ENCODE measurements around the gene APOL3. TPM values are rescaled to one million over a fixed set of nuclear protein-coding genes. Genes with fewer than 3 reads are reported as not detected.

The APOL3 gene
- total and polyA plus RNA-seq, 2 donors (not counting 3 experiments of a cell fraction or from before 2014, with no cell fraction given) = 17.9 to 36.9 TPM

GRCh38 chr22:36180928-36181327, 20.4 kb upstream of the APOL3 start:
- Histone ChIP-seq H3K9ac (replicated peaks; ENCODE audit: extremely low read depth, insufficient read depth, low read length) (no peak overlapping the region), H3K27ac (ENCODE audit: insufficient read depth, low read depth, low read length) (no peak overlapping the region), H3K36me3 (ENCODE audit: control insufficient read depth in 2 of 2, extremely low read depth in 1 of 2, insufficient read depth in 2 of 2, low read length in 2 of 2) (no peaks in the 10 kb centered on the region), H3K9me1 (replicated peaks; ENCODE audit: control insufficient read depth, extremely low read depth, insufficient read depth, low read length) (no peaks in the 10 kb centered on the region), H4K20me1 (replicated peaks; ENCODE audit: control insufficient read depth, extremely low read depth, insufficient read depth, low read length) (no peaks in the 10 kb centered on the region), H3K4me1 (ENCODE audit: control insufficient read depth, extremely low read depth, insufficient read depth, low read length) (no peaks in the 10 kb centered on the region), H3K4me3 (replicated peaks in 1 of 3; ENCODE audit: insufficient read depth in 1 of 3, low read depth in 1 of 3, low read length in 3 of 3) (no peak overlapping the region), H3K27me3 (ENCODE audit: control insufficient read depth in 2 of 2, insufficient read depth in 2 of 2, low read length in 2 of 2) (peaks cover 0 to 4% of the 10 kb centered on the region in 2 experiments), H3K4me2 (ENCODE audit: insufficient read depth, low read length) (no peak overlapping the region), H2AFZ (ENCODE audit: low read depth, low read length) (no peak overlapping the region), H3K79me2 (ENCODE audit: control insufficient read depth, insufficient read depth, low read length) (no peaks in the 10 kb centered on the region), H3K9me3 (replicated peaks; ENCODE audit: control insufficient read depth, insufficient read depth, low read length) (no peaks in the 10 kb centered on the region)
- intact Hi-C loops (cut with micrococcal nuclease) = loop anchor here (1.0 kb wide), 3 partner anchors 36 to 305 kb away; no protein-coding TSS in a partner anchor
- BruUV-seq (replicated peaks) = no TSS peak
- dilution Hi-C loops (cut with MboI; ENCODE audit: extremely low pct_ligation_motif_present, low sequenced_read_pairs) = no loop called here
- ChIA-PET CTCF (interaction anchor here (0.7 to 5.7 kb wide), 11 partner anchors 14 to 890 kb away, joined by 3 to 140 read pairs (median 9); partner anchors contain the start of gene APOL3), POLR2A (no interaction called here)
- DNase-seq (ENCODE audit: low read depth, low spot score) (no peak), FAIRE-seq (no peak)
- TF ChIP-seq POLR2A (IDR thresholded peaks at IDR 0.05; ENCODE audit: low read depth, low read length) (no peak), MAX (IDR thresholded peaks at IDR 0.05; ENCODE audit: insufficient read depth, insufficient read length) (no peak), CTCF (IDR thresholded peaks at IDR 0.05; ENCODE audit: extremely low read depth in 1 of 2, insufficient read depth in 1 of 2, low read depth in 1 of 2, low read length in 2 of 2) (no peak), MYC (IDR thresholded peaks at IDR 0.05; ENCODE audit: low read depth, low read length) (no peak), GATA2 (IDR thresholded peaks at IDR 0.05; ENCODE audit: insufficient read depth, insufficient read length, low read depth, low read length) (no peak), FOS (IDR thresholded peaks at IDR 0.05; ENCODE audit: borderline replicate concordance, insufficient read depth, low read length) (no peak), EZH2 (IDR thresholded peaks at IDR 0.05; ENCODE audit: borderline replicate concordance, low read depth, low read length, severe bottlenecking) (no peak), JUN (IDR thresholded peaks at IDR 0.05; ENCODE audit: borderline replicate concordance, insufficient read depth, insufficient read length, low read depth) (no peak), POLR2AphosphoS5 (IDR thresholded peaks at IDR 0.05; ENCODE audit: insufficient read depth, low read depth, low read length) (no peak)

Measured in endothelial cell of umbilical vein (primary cell).